NCI-H345 (cell line): ENCODE measurements around the gene IGSF10.

Experiments used
- DNase-seq: peaks from one replicate; lab custom pipeline; 2025; lab: John Stamatoyannopoulos, UW

The IGSF10 gene

GRCh38 chr3:151460228-151460627 is 633 bp downstream of the IGSF10 start:
- DNase-seq: no peak

DNA sequence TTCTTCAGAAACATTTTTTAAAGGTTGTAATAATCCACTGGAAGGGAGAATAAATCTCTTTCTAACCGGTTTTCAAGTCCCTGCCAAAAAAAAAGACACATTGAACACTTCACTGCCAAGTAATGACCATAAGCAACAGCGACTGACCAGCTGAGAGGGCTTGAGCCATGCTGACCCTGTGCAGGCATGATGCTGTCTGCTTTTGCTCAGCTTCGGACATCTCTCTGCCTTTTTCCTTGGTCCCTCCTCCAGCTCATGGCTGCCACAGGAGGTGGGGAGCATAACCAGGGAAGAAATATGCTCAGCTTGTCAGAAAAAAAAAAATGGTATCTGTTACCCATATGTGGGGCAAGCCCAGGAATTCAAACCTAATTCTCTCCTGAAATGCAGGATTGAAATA is 1.5 kb downstream of the IGSF10 start:
- DNase-seq: no peak

DNA sequence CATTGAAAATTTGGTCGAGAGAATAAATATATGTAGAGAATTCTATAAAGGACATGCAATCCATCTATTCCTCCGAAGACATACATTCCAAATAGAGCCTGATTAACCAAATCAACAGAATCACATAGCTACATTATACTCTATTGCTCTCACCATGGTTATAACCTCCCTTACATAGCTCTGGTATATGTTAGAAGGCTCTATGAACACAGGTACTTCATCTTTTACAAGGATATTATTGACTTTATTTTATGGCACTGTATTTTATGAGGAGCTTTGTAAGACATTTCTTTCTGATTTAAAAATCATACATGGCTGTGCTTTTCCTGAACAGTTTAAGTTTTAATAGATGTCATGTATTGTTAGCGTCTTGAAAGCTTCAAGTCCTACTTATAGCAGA is 4.8 kb downstream of the IGSF10 start:
- no peak for DNase-seq

- DNase-seq: no peak
Measured at GRCh38 chr3:151452841-151453240, 8.0 kb downstream of the IGSF10 start.

GRCh38 chr3:151452368-151452767 is 8.5 kb downstream of the IGSF10 start:
- DNase-seq: no peak

GRCh38 chr3:151446002-151446340 is 14.9 kb downstream of the IGSF10 start:
- no peak for DNase-seq

GRCh38 chr3:151445273-151446001 is 15.4 kb downstream of the IGSF10 start:
- no peak for DNase-seq

GRCh38 chr3:151443583-151443982 is 17.3 kb downstream of the IGSF10 start:
- no peak for DNase-seq

- no peak for DNase-seq
Measured at GRCh38 chr3:151440940-151441339, 19.9 kb downstream of the IGSF10 start.

DNA sequence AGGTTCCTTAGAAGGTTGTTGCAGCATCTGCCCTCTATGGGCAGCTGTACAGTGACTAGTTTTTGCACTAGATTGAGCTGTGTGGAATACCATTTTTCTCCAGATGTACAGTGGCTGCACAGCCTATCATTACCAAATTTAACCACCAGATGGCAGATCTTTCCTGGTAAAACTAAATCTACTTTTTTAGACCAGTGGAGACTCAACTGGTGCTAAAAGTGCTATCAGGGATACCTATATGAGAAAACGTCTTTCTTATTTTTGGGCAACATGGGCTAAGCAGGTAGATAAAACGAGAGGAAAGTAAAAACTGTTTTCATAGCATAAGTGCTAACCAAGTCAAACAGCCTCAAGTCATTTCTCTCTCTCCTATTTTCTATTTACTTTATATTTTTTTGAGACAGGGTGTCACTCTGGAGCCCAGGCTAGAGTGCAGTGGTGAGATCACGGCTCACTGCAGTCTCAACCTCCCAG is 21.2 kb downstream of the IGSF10 start:
- peak; percentile 31 for DNase-seq

GRCh38 chr3:151437906-151438305 is 23.0 kb downstream of the IGSF10 start:
- no peak for DNase-seq

DNA sequence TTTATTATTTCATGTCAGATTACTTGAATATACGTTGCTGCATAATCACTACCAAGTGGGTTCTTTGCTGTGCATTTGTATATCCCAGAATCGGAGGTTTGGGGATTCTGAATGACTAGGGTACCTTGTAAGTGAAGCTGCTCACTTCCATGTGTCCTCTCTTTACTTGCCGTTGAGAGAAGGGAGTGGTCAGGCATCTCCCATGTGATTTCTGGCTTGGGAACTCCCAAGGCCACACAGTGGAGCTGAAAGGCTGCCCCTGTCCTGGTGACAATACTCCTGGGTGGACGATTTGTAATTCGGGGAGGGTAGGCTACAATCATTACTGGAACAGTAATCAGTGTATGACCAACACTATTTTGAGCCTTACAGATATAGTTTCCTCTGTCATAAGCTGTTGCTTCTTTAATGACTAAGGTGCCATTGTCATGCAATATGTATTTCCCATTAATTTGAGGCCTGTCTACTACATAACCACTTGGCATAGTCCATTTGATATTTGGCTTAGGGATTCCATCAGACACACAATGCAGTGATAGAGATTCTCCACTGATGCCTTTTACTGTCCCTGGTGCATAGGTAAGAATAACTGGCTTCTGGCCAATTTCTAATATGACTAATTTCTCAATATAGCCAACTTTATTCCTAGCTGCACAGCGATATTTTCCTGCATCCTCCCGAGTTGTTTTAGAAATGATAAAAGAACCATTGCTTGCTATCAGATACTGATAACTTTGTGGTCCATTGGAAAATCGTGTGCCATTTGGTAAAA is 24.0 kb downstream of the IGSF10 start:
- no peak for DNase-seq

GRCh38 chr3:151434151-151434890 is 26.5 kb downstream of the IGSF10 start:
- DNase-seq: no peak

GRCh38 chr3:151432616-151433372 is 28.1 kb downstream of the IGSF10 start:
- DNase-seq: no peak

GRCh38 chr3:151431940-151432339 is 28.9 kb downstream of the IGSF10 start:
- no peak for DNase-seq

- no peak for DNase-seq
Measured at GRCh38 chr3:151430821-151431484, 29.9 kb downstream of the IGSF10 start.

GRCh38 chr3:151428386-151428785 is 32.5 kb downstream of the IGSF10 start:
- DNase-seq: no peak

DNA sequence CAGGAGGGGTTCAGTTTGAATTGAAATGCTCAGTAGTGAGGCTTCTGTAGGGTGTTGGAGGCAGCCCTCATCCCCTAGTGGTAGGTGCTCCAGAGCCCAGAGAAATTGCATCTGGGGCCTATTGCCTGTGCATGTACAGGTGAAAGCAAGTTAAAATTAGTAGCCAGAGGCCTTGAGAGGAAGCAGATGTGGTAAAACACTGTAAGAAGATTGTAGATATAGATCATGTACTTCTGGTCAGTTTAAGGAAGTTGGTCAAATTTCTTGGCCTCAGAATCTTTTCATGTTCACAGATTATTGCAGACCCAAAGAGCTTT is 34.6 kb downstream of the IGSF10 start:
- no peak for DNase-seq

GRCh38 chr3:151425627-151426340 is 35.1 kb downstream of the IGSF10 start:
- no peak for DNase-seq

DNA sequence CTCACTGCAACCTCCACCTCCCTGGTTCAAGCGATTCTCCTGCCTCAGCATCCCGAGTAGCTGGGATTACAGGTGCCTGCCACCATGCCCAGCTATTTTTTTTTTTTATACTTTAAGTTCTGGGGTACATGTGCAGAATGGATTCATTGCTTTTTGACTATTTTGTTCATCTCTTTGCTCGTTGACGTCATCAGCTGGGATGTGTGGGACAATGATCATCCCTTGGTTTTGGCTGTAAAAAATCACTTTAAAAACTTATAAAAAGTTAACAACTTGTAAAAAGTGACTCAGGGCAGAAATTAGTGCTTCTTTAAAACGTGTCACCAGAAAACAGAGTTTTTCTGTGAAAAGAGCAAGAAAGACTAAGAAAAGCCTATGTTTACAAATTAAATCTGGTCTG is 37.8 kb downstream of the IGSF10 start:
- DNase-seq: no peak

- DNase-seq: no peak
Measured at GRCh38 chr3:151421938-151422337, 38.9 kb downstream of the IGSF10 start.
